Measurements from ENCODE around the gene MOB1B.
A peak's percentile ranks its signal among the peaks of the same experiment; 100 is the strongest.
"Not testable (repeated sequence)": the region's sequence is repeated elsewhere in the genome, so short reads cannot be mapped to it uniquely, and the experiment has no call there.

MOB1B gene

GRCh38 chr4:70895811-70896491 lies 6.2 kb upstream of the MOB1B start:
- no peak overlapping the region for H3K27ac Mint-ChIP-seq
- no peaks in the 10 kb centered on the region for H3K4me1 Mint-ChIP-seq
- no peaks in the 10 kb centered on the region for H3K36me3 Mint-ChIP-seq
- ATAC-seq, result no peak
- no peaks in the 10 kb centered on the region for H3K9me3 Mint-ChIP-seq
- H3K27me3 Mint-ChIP-seq, result no peaks in the 10 kb centered on the region
- no peak overlapping the region for H3K4me3 Mint-ChIP-seq

GRCh38 chr4:70898581-70898980 lies 3.6 kb upstream of the MOB1B start:
- not testable (repeated sequence) for H3K36me3 Mint-ChIP-seq, ATAC-seq, H3K4me3 Mint-ChIP-seq, H3K27me3 Mint-ChIP-seq, H3K27ac Mint-ChIP-seq, H3K9me3 Mint-ChIP-seq
- peaks cover 10% of the 10 kb centered on the region for H3K4me1 Mint-ChIP-seq

GRCh38 chr4:70901607-70901983 lies 574 bp upstream of the MOB1B start:
- H3K4me1 Mint-ChIP-seq, result peaks cover 26% of the 10 kb centered on the region
- peaks cover 16% of the 10 kb centered on the region for H3K36me3 Mint-ChIP-seq
- H3K4me3 Mint-ChIP-seq, result peak overlapping the region; percentile 99
- no peaks in the 10 kb centered on the region for H3K27me3 Mint-ChIP-seq
- no peaks in the 10 kb centered on the region for H3K9me3 Mint-ChIP-seq
- H3K27ac Mint-ChIP-seq, result peak overlapping the region; percentile 87
- no peak for ATAC-seq

GRCh38 chr4:70902577-70903290 lies 565 bp downstream of the MOB1B start:
- Mint-ChIP-seq H3K27me3 (no peaks in the 10 kb centered on the region), H3K27ac (peak overlapping the region; percentile 87), H3K36me3 (peaks cover 20% of the 10 kb centered on the region), H3K4me3 (peak overlapping the region; percentile 99), H3K9me3 (no peaks in the 10 kb centered on the region), H3K4me1 (peaks cover 26% of the 10 kb centered on the region)
- peak; percentile 77 for ATAC-seq

GRCh38 chr4:70903291-70903603 lies 1.1 kb downstream of the MOB1B start:
- H3K27ac Mint-ChIP-seq, result peak overlapping the region; percentile 87
- H3K36me3 Mint-ChIP-seq, result peaks cover 20% of the 10 kb centered on the region
- peak; percentile 52 for ATAC-seq
- peaks cover 26% of the 10 kb centered on the region for H3K4me1 Mint-ChIP-seq
- H3K4me3 Mint-ChIP-seq, result peak overlapping the region; percentile 99
- H3K27me3 Mint-ChIP-seq, result no peaks in the 10 kb centered on the region
- no peaks in the 10 kb centered on the region for H3K9me3 Mint-ChIP-seq

- H3K36me3 Mint-ChIP-seq, result peaks cover 40% of the 10 kb centered on the region
- no peak overlapping the region for H3K27ac Mint-ChIP-seq
- peaks cover 40% of the 10 kb centered on the region for H3K4me1 Mint-ChIP-seq
- no peaks in the 10 kb centered on the region for H3K9me3 Mint-ChIP-seq
- no peak overlapping the region for H3K4me3 Mint-ChIP-seq
- no peak for ATAC-seq
- no peaks in the 10 kb centered on the region for H3K27me3 Mint-ChIP-seq
Observed at GRCh38 chr4:70908993-70909556, 6.9 kb downstream of the MOB1B start.

GRCh38 chr4:70914000-70914399 lies 11.8 kb downstream of the MOB1B start:
- no peaks in the 10 kb centered on the region for H3K27me3 Mint-ChIP-seq
- ATAC-seq, result no peak
- peaks cover 20% of the 10 kb centered on the region for H3K36me3 Mint-ChIP-seq
- H3K4me3 Mint-ChIP-seq, result no peak overlapping the region
- no peaks in the 10 kb centered on the region for H3K9me3 Mint-ChIP-seq
- H3K27ac Mint-ChIP-seq, result no peak overlapping the region
- peaks cover 50% of the 10 kb centered on the region for H3K4me1 Mint-ChIP-seq

GRCh38 chr4:70914631-70915030 lies 12.5 kb downstream of the MOB1B start:
- peaks cover 20% of the 10 kb centered on the region for H3K36me3 Mint-ChIP-seq
- H3K4me3 Mint-ChIP-seq, result no peak overlapping the region
- no peak overlapping the region for H3K27ac Mint-ChIP-seq
- H3K9me3 Mint-ChIP-seq, result no peaks in the 10 kb centered on the region
- H3K4me1 Mint-ChIP-seq, result peaks cover 49% of the 10 kb centered on the region
- ATAC-seq, result no peak
- H3K27me3 Mint-ChIP-seq, result no peaks in the 10 kb centered on the region

GRCh38 chr4:70915036-70915815 lies 13.1 kb downstream of the MOB1B start:
- H3K27ac Mint-ChIP-seq, result no peak overlapping the region
- ATAC-seq, result no peak
- peaks cover 53% of the 10 kb centered on the region for H3K4me1 Mint-ChIP-seq
- H3K36me3 Mint-ChIP-seq, result peaks cover 25% of the 10 kb centered on the region
- H3K4me3 Mint-ChIP-seq, result no peak overlapping the region
- no peaks in the 10 kb centered on the region for H3K27me3 Mint-ChIP-seq
- peaks cover 3% of the 10 kb centered on the region for H3K9me3 Mint-ChIP-seq

- Mint-ChIP-seq H3K27me3 (no peaks in the 10 kb centered on the region), H3K4me1 (peaks cover 55% of the 10 kb centered on the region), H3K27ac (no peak overlapping the region)
Observed at GRCh38 chr4:70915874-70916559, 13.8 kb downstream of the MOB1B start.

GRCh38 chr4:70920592-70920991 lies 18.4 kb downstream of the MOB1B start:
- H3K36me3 Mint-ChIP-seq, result peaks cover 9% of the 10 kb centered on the region
- H3K9me3 Mint-ChIP-seq, result peaks cover 4% of the 10 kb centered on the region
- H3K27ac Mint-ChIP-seq, result no peak overlapping the region
- H3K27me3 Mint-ChIP-seq, result no peaks in the 10 kb centered on the region
- H3K4me1 Mint-ChIP-seq, result peaks cover 24% of the 10 kb centered on the region
- H3K4me3 Mint-ChIP-seq, result no peak overlapping the region
- ATAC-seq, result no peak

More at GRCh38 chr4:70915874-70916559, 13.8 kb downstream of the MOB1B start:
- H3K9me3 Mint-ChIP-seq, result peaks cover 4% of the 10 kb centered on the region
- ATAC-seq, result no peak
- no peak overlapping the region for H3K4me3 Mint-ChIP-seq
- H3K36me3 Mint-ChIP-seq, result peaks cover 30% of the 10 kb centered on the region

GRCh38 chr4:70925418-70925817 lies 23.2 kb downstream of the MOB1B start:
- Mint-ChIP-seq H3K27ac (peak overlapping the region; percentile 77), H3K9me3 (no peaks in the 10 kb centered on the region), H3K27me3 (no peaks in the 10 kb centered on the region), H3K4me1 (peaks cover 40% of the 10 kb centered on the region), H3K36me3 (peaks cover 3% of the 10 kb centered on the region), H3K4me3 (no peak overlapping the region)
- ATAC-seq, result no peak

GRCh38 chr4:70925899-70926635 lies 23.9 kb downstream of the MOB1B start:
- peak overlapping the region; percentile 35 for H3K4me3 Mint-ChIP-seq
- ATAC-seq, result peak; percentile 84

GRCh38 chr4:70927502-70928137 lies 25.5 kb downstream of the MOB1B start:
- H3K4me1 Mint-ChIP-seq, result peaks cover 52% of the 10 kb centered on the region
- H3K27ac Mint-ChIP-seq, result peak overlapping the region; percentile 77
- H3K9me3 Mint-ChIP-seq, result no peaks in the 10 kb centered on the region
- peak overlapping the region; percentile 35 for H3K4me3 Mint-ChIP-seq
- ATAC-seq, result peak; percentile 72
- H3K36me3 Mint-ChIP-seq, result no peaks in the 10 kb centered on the region
- H3K27me3 Mint-ChIP-seq, result no peaks in the 10 kb centered on the region

More at GRCh38 chr4:70925899-70926635, 23.9 kb downstream of the MOB1B start:
- Mint-ChIP-seq H3K36me3 (no peaks in the 10 kb centered on the region), H3K9me3 (no peaks in the 10 kb centered on the region), H3K27me3 (no peaks in the 10 kb centered on the region), H3K4me1 (peaks cover 46% of the 10 kb centered on the region), H3K27ac (peak overlapping the region; percentile 77)
